H9 (cell line): ENCODE data around the gene CDH6. TPM values are rescaled to one million over a fixed set of nuclear protein-coding genes. Genes with fewer than 3 reads are reported as not detected.

Source experiments
- DNase-seq: peaks from one replicate; pipeline ENCODE4 v3.0.0-alpha.2; 2017
- H2AFZ ChIP-seq: one replicate; pipeline ENCODE4 v1.6.1; 2013; ENCODE audit warnings: mild to moderate bottlenecking, low read length, control low read depth, moderate library complexity
- H2AK5ac ChIP-seq: 2 replicates; pipeline ENCODE4 v1.6.1; 2013; ENCODE audit warnings: low read length, control low read depth, mixed read lengths; ENCODE audit not compliant: insufficient read length
- H2BK120ac ChIP-seq: one replicate; pipeline ENCODE4 v1.6.1; 2013; ENCODE audit warnings: low read depth, mild to moderate bottlenecking, low read length, control low read depth, inconsistent platforms; ENCODE audit not compliant: poor library complexity, severe bottlenecking
- H2BK12ac ChIP-seq: 2 replicates; pipeline ENCODE4 v1.6.1; 2013; ENCODE audit warnings: low read length, control low read depth, mixed read lengths, low read depth; ENCODE audit not compliant: insufficient read length
- H2BK15ac ChIP-seq: 2 replicates; pipeline ENCODE4 v1.6.1; 2013; ENCODE audit warnings: low read depth, low read length, control low read depth
- H2BK20ac ChIP-seq: one replicate; pipeline ENCODE4 v1.6.1; 2013; ENCODE audit warnings: low read depth, mild to moderate bottlenecking, low read length, control low read depth, inconsistent platforms; ENCODE audit not compliant: poor library complexity, severe bottlenecking
- H2BK5ac ChIP-seq: 2 replicates; pipeline ENCODE4 v1.6.1; 2013; ENCODE audit warnings: low read length, control low read depth, mixed read lengths; ENCODE audit not compliant: insufficient read length
- H3K14ac ChIP-seq: 2 replicates; pipeline ENCODE4 v1.6.1; 2013; ENCODE audit warnings: low read length, control low read depth; ENCODE audit not compliant: insufficient read depth
- H3K18ac ChIP-seq: 2 replicates; pipeline ENCODE4 v1.6.1; 2013; ENCODE audit warnings: low read depth, mild to moderate bottlenecking, mixed read lengths, low read length, control low read depth; ENCODE audit not compliant: insufficient read length
- H3K23ac ChIP-seq: 2 replicates; pipeline ENCODE4 v1.6.1; 2013; ENCODE audit warnings: low read length, control low read depth, mixed read lengths, low read depth; ENCODE audit not compliant: insufficient read length
- H3K23me2 ChIP-seq: 2 replicates; pipeline ENCODE4 v1.6.1; 2013; ENCODE audit warnings: low read depth, mild to moderate bottlenecking, mixed read lengths, low read length, control low read depth; ENCODE audit not compliant: insufficient read length, poor library complexity, severe bottlenecking
- H3K27ac ChIP-seq: 2 replicates; pipeline ENCODE4 v1.5.1; 2013; ENCODE audit warnings: low read length, control low read depth, mixed read lengths, low read depth; ENCODE audit not compliant: insufficient read length
- H3K27me3 ChIP-seq: 2 replicates; pipeline ENCODE4 v1.6.1; 2013; ENCODE audit warnings: low read length, control low read depth, inconsistent platforms; ENCODE audit not compliant: insufficient read depth
- H3K4ac ChIP-seq: 2 replicates; pipeline ENCODE4 v1.6.1; 2013; ENCODE audit warnings: low read depth, mild to moderate bottlenecking, control low read depth, inconsistent platforms, low read length, moderate library complexity
- H3K4me1 ChIP-seq: 2 replicates; pipeline ENCODE4 v1.6.1; 2013; ENCODE audit warnings: low read length, control low read depth, inconsistent platforms; ENCODE audit not compliant: insufficient read depth
- H3K4me2 ChIP-seq: 2 replicates; pipeline ENCODE4 v1.6.1; 2013; ENCODE audit warnings: low read length, control low read depth, mixed read lengths; ENCODE audit not compliant: insufficient read length, insufficient read depth
- H3K56ac ChIP-seq: 2 replicates; pipeline ENCODE4 v1.6.1; 2013; ENCODE audit warnings: low read depth, mild to moderate bottlenecking, mixed read lengths, low read length, control low read depth; ENCODE audit not compliant: insufficient read length
- H3K79me1 ChIP-seq: 2 replicates; pipeline ENCODE4 v1.6.1; 2013; ENCODE audit warnings: low read depth, mild to moderate bottlenecking, moderate library complexity, low read length, control low read depth, inconsistent platforms; ENCODE audit not compliant: insufficient read depth, poor library complexity, severe bottlenecking
- H3K79me2 ChIP-seq: 2 replicates; pipeline ENCODE4 v1.6.1; 2013; ENCODE audit warnings: low read length, control low read depth, inconsistent platforms; ENCODE audit not compliant: insufficient read depth
- H3K9ac ChIP-seq: 2 replicates; pipeline ENCODE4 v1.6.1; 2013; ENCODE audit warnings: low read length, control low read depth, mixed read lengths; ENCODE audit not compliant: insufficient read length; ENCODE audit errors: extremely low read depth
- H3K9me3 ChIP-seq: one replicate; pipeline ENCODE4 v1.6.1; 2013; ENCODE audit warnings: low read depth, low read length, inconsistent platforms; ENCODE audit not compliant: control insufficient read depth
- H3T11ph ChIP-seq: one replicate; pipeline ENCODE4 v1.6.1; 2013; ENCODE audit warnings: mild to moderate bottlenecking, low read length, control low read depth, inconsistent platforms
- H4K20me1 ChIP-seq: one replicate; pipeline ENCODE4 v1.6.1; 2013; ENCODE audit not compliant: control insufficient read depth, insufficient read length, insufficient read depth
- H4K5ac ChIP-seq: 2 replicates; pipeline ENCODE4 v1.6.1; 2013; ENCODE audit warnings: low read depth, mild to moderate bottlenecking, mixed read lengths, low read length, control low read depth; ENCODE audit not compliant: insufficient read length
- H4K8ac ChIP-seq: replicated peaks from 2 replicates; pipeline ENCODE4 v1.6.1; 2013; ENCODE audit warnings: low read length, control low read depth, mixed read lengths, low read depth; ENCODE audit not compliant: insufficient read length
- H4K91ac ChIP-seq: 2 replicates; pipeline ENCODE4 v1.6.1; 2013; ENCODE audit warnings: low read depth, mild to moderate bottlenecking, moderate library complexity, mixed read lengths, low read length, control low read depth; ENCODE audit not compliant: insufficient read length
- H3K27ac Mint-ChIP-seq, 3 experiments: 2 replicates in 2 of 3; 3 replicates in 1 of 3; pipeline ENCODE4 v1.8.0; 2020 to 2021; ENCODE audit warnings: mixed read lengths in 3 of 3, mild to moderate bottlenecking in 1 of 3, moderate library complexity in 1 of 3
- H3K27me3 Mint-ChIP-seq: 2 replicates; pipeline ENCODE4 v1.8.0; 2021; ENCODE audit warnings: low read depth, mild to moderate bottlenecking, moderate library complexity, mixed read lengths
- H3K36me3 Mint-ChIP-seq, 3 experiments: 2 replicates in 2 of 3; 3 replicates in 1 of 3; pipeline ENCODE4 v1.8.0; 2020 to 2021; ENCODE audit warnings: low read depth in 3 of 3, mixed read lengths in 3 of 3; ENCODE audit not compliant: insufficient read depth in 1 of 3
- H3K4me1 Mint-ChIP-seq, 2 experiments: 2 replicates each; pipeline ENCODE4 v1.8.0; 2020; ENCODE audit warnings: mixed read lengths in 2 of 2
- H3K4me3 Mint-ChIP-seq, 2 experiments: 2 replicates in 1 of 2; 3 replicates in 1 of 2; pipeline ENCODE4 v1.8.0; 2020 to 2021; ENCODE audit warnings: mild to moderate bottlenecking in 2 of 2, mixed read lengths in 2 of 2, moderate library complexity in 1 of 2
- H3K9me3 Mint-ChIP-seq, 2 experiments: 2 replicates in 1 of 2; 3 replicates in 1 of 2; pipeline ENCODE4 v1.8.0; 2020; ENCODE audit warnings: mild to moderate bottlenecking in 2 of 2, mixed read lengths in 2 of 2, moderate library complexity in 1 of 2
- CTCF ChIP-seq: fragments of 200-600 bp; sonication (generic); conservative IDR thresholded peaks from 3 replicates; pipeline ENCODE4 v1.8.0; 2021; ENCODE audit warnings: antibody characterized with exemption, mild to moderate bottlenecking
- WGBS: extraction: QIAGEN DNeasy Blood & Tissue Kit; methylation state at CpG from one replicate; pipeline ENCODE4 v1.1.7; 2013; ENCODE audit warnings: missing lambda C conversion rate, low lambda C conversion rate, mixed read lengths; ENCODE audit not compliant: insufficient read length; ENCODE audit errors: extremely low coverage; 5-methylcytosine and 5-hydroxymethylcytosine counted together
- total RNA-seq: library from RNA; stranded (reverse); gene quantifications from 2 replicates; pipeline ENCODE4 v1.2.1, GENCODE V29; 2021

Gene CDH6
- total RNA-seq, 1 experiment from 2014 or later, result 11.7 TPM

- no peak for TF ChIP-seq CTCF
- H3K4me3 Mint-ChIP-seq, result no peak overlapping the region
- H3K27me3 ChIP-seq, result no peaks in the 10 kb centered on the region
- H3K9me3 Mint-ChIP-seq, result no peaks in the 10 kb centered on the region
- H3K4ac ChIP-seq, result no peak overlapping the region
- H2BK15ac ChIP-seq, result no peak overlapping the region
- H4K20me1 ChIP-seq, result no peaks in the 10 kb centered on the region
- H2AFZ ChIP-seq, result no peak overlapping the region
- H3K14ac ChIP-seq, result no peak overlapping the region
- H3K4me1 ChIP-seq, result no peaks in the 10 kb centered on the region
- no peak overlapping the region for H3T11ph ChIP-seq
- no peaks in the 10 kb centered on the region for H3K79me2 ChIP-seq
- no peak for DNase-seq
- H3K23ac ChIP-seq, result no peak overlapping the region
- H3K79me1 ChIP-seq, result no peaks in the 10 kb centered on the region
- no peaks in the 10 kb centered on the region for H3K36me3 Mint-ChIP-seq
- H2BK5ac ChIP-seq, result no peak overlapping the region
- H3K9me3 ChIP-seq, result no peaks in the 10 kb centered on the region
- H2BK20ac ChIP-seq, result no peak overlapping the region
- H3K56ac ChIP-seq, result no peak overlapping the region
- no peaks in the 10 kb centered on the region for H3K27me3 Mint-ChIP-seq
- H4K5ac ChIP-seq, result no peak overlapping the region
- no peak overlapping the region for H3K27ac ChIP-seq
- H3K9ac ChIP-seq, result no peak overlapping the region
- H2AK5ac ChIP-seq, result no peak overlapping the region
- H3K4me2 ChIP-seq, result no peak overlapping the region
- H2BK120ac ChIP-seq, result no peak overlapping the region
- H3K18ac ChIP-seq, result no peak overlapping the region
- no peak overlapping the region for H2BK12ac ChIP-seq
- H4K8ac ChIP-seq, result no peak overlapping the region
- no peak overlapping the region for H3K27ac Mint-ChIP-seq
- H3K4me1 Mint-ChIP-seq, result peaks cover 1 to 2% of the 10 kb centered on the region in 2 experiments; a peak in 3 of 4 replicates
- no CpG with 5 or more reads among the region's 6 CpGs for WGBS
- no peak overlapping the region for H4K91ac ChIP-seq
- H3K23me2 ChIP-seq, result no peaks in the 10 kb centered on the region
Measured at GRCh38 chr5:31208043-31208442, 14.6 kb downstream of the CDH6 start.
